H9 (cell line): ENCODE results near the gene C11orf86. TPM values are rescaled to one million over a fixed set of nuclear protein-coding genes. Genes with fewer than 3 reads are reported as not detected.

Experiments used
- DNase-seq: peaks from one replicate; pipeline ENCODE4 v3.0.0-alpha.2; 2017
- H2AFZ ChIP-seq: one replicate; pipeline ENCODE4 v1.6.1; 2013; ENCODE audit warnings: mild to moderate bottlenecking, low read length, control low read depth, moderate library complexity
- H2AK5ac ChIP-seq: 2 replicates; pipeline ENCODE4 v1.6.1; 2013; ENCODE audit warnings: low read length, control low read depth, mixed read lengths; ENCODE audit not compliant: insufficient read length
- H2BK120ac ChIP-seq: one replicate; pipeline ENCODE4 v1.6.1; 2013; ENCODE audit warnings: low read depth, mild to moderate bottlenecking, low read length, control low read depth, inconsistent platforms; ENCODE audit not compliant: poor library complexity, severe bottlenecking
- H2BK12ac ChIP-seq: 2 replicates; pipeline ENCODE4 v1.6.1; 2013; ENCODE audit warnings: low read length, control low read depth, mixed read lengths, low read depth; ENCODE audit not compliant: insufficient read length
- H2BK15ac ChIP-seq: 2 replicates; pipeline ENCODE4 v1.6.1; 2013; ENCODE audit warnings: low read depth, low read length, control low read depth
- H2BK20ac ChIP-seq: one replicate; pipeline ENCODE4 v1.6.1; 2013; ENCODE audit warnings: low read depth, mild to moderate bottlenecking, low read length, control low read depth, inconsistent platforms; ENCODE audit not compliant: poor library complexity, severe bottlenecking
- H2BK5ac ChIP-seq: 2 replicates; pipeline ENCODE4 v1.6.1; 2013; ENCODE audit warnings: low read length, control low read depth, mixed read lengths; ENCODE audit not compliant: insufficient read length
- H3K14ac ChIP-seq: 2 replicates; pipeline ENCODE4 v1.6.1; 2013; ENCODE audit warnings: low read length, control low read depth; ENCODE audit not compliant: insufficient read depth
- H3K18ac ChIP-seq: 2 replicates; pipeline ENCODE4 v1.6.1; 2013; ENCODE audit warnings: low read depth, mild to moderate bottlenecking, mixed read lengths, low read length, control low read depth; ENCODE audit not compliant: insufficient read length
- H3K23ac ChIP-seq: 2 replicates; pipeline ENCODE4 v1.6.1; 2013; ENCODE audit warnings: low read length, control low read depth, mixed read lengths, low read depth; ENCODE audit not compliant: insufficient read length
- H3K23me2 ChIP-seq: 2 replicates; pipeline ENCODE4 v1.6.1; 2013; ENCODE audit warnings: low read depth, mild to moderate bottlenecking, mixed read lengths, low read length, control low read depth; ENCODE audit not compliant: insufficient read length, poor library complexity, severe bottlenecking
- H3K27ac ChIP-seq: 2 replicates; pipeline ENCODE4 v1.5.1; 2013; ENCODE audit warnings: low read length, control low read depth, mixed read lengths, low read depth; ENCODE audit not compliant: insufficient read length
- H3K27me3 ChIP-seq: 2 replicates; pipeline ENCODE4 v1.6.1; 2013; ENCODE audit warnings: low read length, control low read depth, inconsistent platforms; ENCODE audit not compliant: insufficient read depth
- H3K4ac ChIP-seq: 2 replicates; pipeline ENCODE4 v1.6.1; 2013; ENCODE audit warnings: low read depth, mild to moderate bottlenecking, control low read depth, inconsistent platforms, low read length, moderate library complexity
- H3K4me1 ChIP-seq: 2 replicates; pipeline ENCODE4 v1.6.1; 2013; ENCODE audit warnings: low read length, control low read depth, inconsistent platforms; ENCODE audit not compliant: insufficient read depth
- H3K4me2 ChIP-seq: 2 replicates; pipeline ENCODE4 v1.6.1; 2013; ENCODE audit warnings: low read length, control low read depth, mixed read lengths; ENCODE audit not compliant: insufficient read length, insufficient read depth
- H3K56ac ChIP-seq: 2 replicates; pipeline ENCODE4 v1.6.1; 2013; ENCODE audit warnings: low read depth, mild to moderate bottlenecking, mixed read lengths, low read length, control low read depth; ENCODE audit not compliant: insufficient read length
- H3K79me1 ChIP-seq: 2 replicates; pipeline ENCODE4 v1.6.1; 2013; ENCODE audit warnings: low read depth, mild to moderate bottlenecking, moderate library complexity, low read length, control low read depth, inconsistent platforms; ENCODE audit not compliant: insufficient read depth, poor library complexity, severe bottlenecking
- H3K79me2 ChIP-seq: 2 replicates; pipeline ENCODE4 v1.6.1; 2013; ENCODE audit warnings: low read length, control low read depth, inconsistent platforms; ENCODE audit not compliant: insufficient read depth
- H3K9ac ChIP-seq: 2 replicates; pipeline ENCODE4 v1.6.1; 2013; ENCODE audit warnings: low read length, control low read depth, mixed read lengths; ENCODE audit not compliant: insufficient read length; ENCODE audit errors: extremely low read depth
- H3K9me3 ChIP-seq: one replicate; pipeline ENCODE4 v1.6.1; 2013; ENCODE audit warnings: low read depth, low read length, inconsistent platforms; ENCODE audit not compliant: control insufficient read depth
- H3T11ph ChIP-seq: one replicate; pipeline ENCODE4 v1.6.1; 2013; ENCODE audit warnings: mild to moderate bottlenecking, low read length, control low read depth, inconsistent platforms
- H4K20me1 ChIP-seq: one replicate; pipeline ENCODE4 v1.6.1; 2013; ENCODE audit not compliant: control insufficient read depth, insufficient read length, insufficient read depth
- H4K5ac ChIP-seq: 2 replicates; pipeline ENCODE4 v1.6.1; 2013; ENCODE audit warnings: low read depth, mild to moderate bottlenecking, mixed read lengths, low read length, control low read depth; ENCODE audit not compliant: insufficient read length
- H4K8ac ChIP-seq: replicated peaks from 2 replicates; pipeline ENCODE4 v1.6.1; 2013; ENCODE audit warnings: low read length, control low read depth, mixed read lengths, low read depth; ENCODE audit not compliant: insufficient read length
- H4K91ac ChIP-seq: 2 replicates; pipeline ENCODE4 v1.6.1; 2013; ENCODE audit warnings: low read depth, mild to moderate bottlenecking, moderate library complexity, mixed read lengths, low read length, control low read depth; ENCODE audit not compliant: insufficient read length
- H3K27ac Mint-ChIP-seq, 3 experiments: 2 replicates in 2 of 3; 3 replicates in 1 of 3; pipeline ENCODE4 v1.8.0; 2020 to 2021; ENCODE audit warnings: mixed read lengths in 3 of 3, mild to moderate bottlenecking in 1 of 3, moderate library complexity in 1 of 3
- H3K27me3 Mint-ChIP-seq: 2 replicates; pipeline ENCODE4 v1.8.0; 2021; ENCODE audit warnings: low read depth, mild to moderate bottlenecking, moderate library complexity, mixed read lengths
- H3K36me3 Mint-ChIP-seq, 3 experiments: 2 replicates in 2 of 3; 3 replicates in 1 of 3; pipeline ENCODE4 v1.8.0; 2020 to 2021; ENCODE audit warnings: low read depth in 3 of 3, mixed read lengths in 3 of 3; ENCODE audit not compliant: insufficient read depth in 1 of 3
- H3K4me1 Mint-ChIP-seq, 2 experiments: 2 replicates each; pipeline ENCODE4 v1.8.0; 2020; ENCODE audit warnings: mixed read lengths in 2 of 2
- H3K4me3 Mint-ChIP-seq, 2 experiments: 2 replicates in 1 of 2; 3 replicates in 1 of 2; pipeline ENCODE4 v1.8.0; 2020 to 2021; ENCODE audit warnings: mild to moderate bottlenecking in 2 of 2, mixed read lengths in 2 of 2, moderate library complexity in 1 of 2
- H3K9me3 Mint-ChIP-seq, 2 experiments: 2 replicates in 1 of 2; 3 replicates in 1 of 2; pipeline ENCODE4 v1.8.0; 2020; ENCODE audit warnings: mild to moderate bottlenecking in 2 of 2, mixed read lengths in 2 of 2, moderate library complexity in 1 of 2
- CTCF ChIP-seq: fragments of 200-600 bp; sonication (generic); conservative IDR thresholded peaks from 3 replicates; pipeline ENCODE4 v1.8.0; 2021; ENCODE audit warnings: antibody characterized with exemption, mild to moderate bottlenecking
- WGBS: extraction: QIAGEN DNeasy Blood & Tissue Kit; methylation state at CpG from one replicate; pipeline ENCODE4 v1.1.7; 2013; ENCODE audit warnings: missing lambda C conversion rate, low lambda C conversion rate, mixed read lengths; ENCODE audit not compliant: insufficient read length; ENCODE audit errors: extremely low coverage; 5-methylcytosine and 5-hydroxymethylcytosine counted together
- total RNA-seq: library from RNA; stranded (reverse); gene quantifications from 2 replicates; pipeline ENCODE4 v1.2.1, GENCODE V29; 2021

Gene C11orf86
- total RNA-seq, 1 experiment from 2014 or later, result not detected

GRCh38 chr11:67006029-67006884 is 31.2 kb downstream of the C11orf86 start:
- no peak overlapping the region for H4K91ac ChIP-seq
- H3K36me3 Mint-ChIP-seq, result peaks cover 0 to 4% (median 0%) of the 10 kb centered on the region in 3 experiments; a peak in 3 of 7 replicates
- no peaks in the 10 kb centered on the region for H3K27me3 ChIP-seq
- no peaks in the 10 kb centered on the region; a peak in 1 of 5 replicates for H3K9me3 Mint-ChIP-seq
- no peak overlapping the region for H2BK20ac ChIP-seq
- peak overlapping the region; percentile 25 for H4K5ac ChIP-seq
- H2BK15ac ChIP-seq, result no peak overlapping the region
- H2AK5ac ChIP-seq, result no peak overlapping the region
- H2BK5ac ChIP-seq, result no peak overlapping the region
- peak; percentile 78 for DNase-seq
- H3K79me1 ChIP-seq, result no peaks in the 10 kb centered on the region
- H3K4ac ChIP-seq, result no peak overlapping the region
- no peak overlapping the region for H2AFZ ChIP-seq
- H2BK120ac ChIP-seq, result no peak overlapping the region
- no peak for TF ChIP-seq CTCF
- H3K14ac ChIP-seq, result 0 out of 2 replicates have a peak overlapping the region, but pooled peaks have one; percentile 7
- peaks cover 26 to 37% of the 10 kb centered on the region in 2 experiments for H3K4me1 Mint-ChIP-seq
- H3K18ac ChIP-seq, result peak overlapping the region; percentile 31
- H3K4me3 Mint-ChIP-seq, result 0 out of 5 replicates have a peak overlapping the region, but pooled peaks of 1 of the 2 experiments have one; percentile 3
- no peaks in the 10 kb centered on the region for H4K20me1 ChIP-seq
- H4K8ac ChIP-seq, result peak overlapping the region; percentile 25
- H3K9me3 ChIP-seq, result no peaks in the 10 kb centered on the region
- WGBS, result no CpG with 5 or more reads among the region's 14 CpGs
- H3K27ac Mint-ChIP-seq, result peak overlapping the region in 2 of 3 experiments; percentile 34 to 87; a peak in 5 of 7 replicates
- no peak overlapping the region for H3K27ac ChIP-seq
- H3K79me2 ChIP-seq, result no peaks in the 10 kb centered on the region
- peaks cover 2% of the 10 kb centered on the region; the same call in 1 of the 2 replicates for H3K4me1 ChIP-seq
- no peak overlapping the region for H3K23ac ChIP-seq
- no peak overlapping the region for H2BK12ac ChIP-seq
- H3K9ac ChIP-seq, result no peak overlapping the region
- H3K56ac ChIP-seq, result no peak overlapping the region
- no peaks in the 10 kb centered on the region for H3K23me2 ChIP-seq
- H3T11ph ChIP-seq, result no peak overlapping the region
- H3K27me3 Mint-ChIP-seq, result no peaks in the 10 kb centered on the region; the same call in none of the 2 replicates
- peak overlapping the region; percentile 3 for H3K4me2 ChIP-seq
